ENCODE data around the gene PHF2. TPM values are rescaled to one million over a fixed set of nuclear protein-coding genes. Genes with fewer than 3 reads are reported as not detected.

PHF2 gene
- total and polyA plus RNA-seq, 9 of the 15 experiments (the other 6 are each of a cell fraction or from before 2014, with no cell fraction given) = 0.37 to 14.4 (median 8.1) TPM

DNA sequence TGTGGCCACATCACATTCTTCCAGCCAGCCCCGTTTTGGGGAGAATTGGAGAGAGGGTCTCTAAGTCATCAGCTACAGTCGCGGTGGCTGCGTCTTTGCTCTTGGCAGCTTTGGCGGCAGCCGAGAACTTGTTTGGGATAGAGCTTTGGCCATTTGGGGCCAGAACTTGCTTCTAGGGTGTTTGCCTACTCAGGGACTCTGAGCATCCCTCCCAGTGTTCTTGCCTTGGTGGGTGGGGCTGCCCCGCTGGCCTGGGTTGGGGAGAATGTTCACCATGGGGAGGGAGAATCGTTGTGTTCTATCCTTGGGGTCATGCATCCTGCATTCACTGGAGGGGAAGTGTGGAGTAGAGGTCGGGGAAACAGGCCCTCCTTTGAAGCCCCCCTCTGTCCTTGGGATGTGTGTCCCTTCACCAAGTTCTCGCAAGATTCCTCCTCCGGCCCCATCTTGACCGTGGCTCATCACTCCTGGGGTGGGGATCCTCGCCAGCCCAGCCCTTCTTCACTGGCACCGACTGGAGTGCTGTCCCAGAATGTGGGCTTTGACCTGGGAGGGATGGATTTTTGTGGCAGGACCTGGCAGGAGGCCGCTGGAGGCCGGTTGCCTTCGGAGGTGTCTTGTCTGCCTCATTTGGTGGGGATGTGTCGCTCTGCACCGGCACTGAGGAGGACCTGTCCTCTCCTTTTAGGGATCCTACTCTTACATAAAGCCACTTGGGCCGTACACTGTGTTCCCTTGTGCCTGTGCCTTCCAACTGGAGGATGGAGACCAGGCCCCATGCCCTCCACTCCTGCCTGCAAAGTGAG is 3.5 kb downstream of the PHF2 start (continued):
- no peak for TF ChIP-seq ZNF174 (CRISPR knock-in tag; IDR thresholded peaks at IDR 0.05)
- TF ChIP-seq ZBTB7A (IDR thresholded peaks at IDR 0.05; ENCODE audit: borderline replicate concordance, control insufficient read depth, low read depth, low read length) = no peak
- TF ChIP-seq CBX1 (IDR thresholded peaks at IDR 0.05; ENCODE audit: low read depth) = no peak
- no peak for TF ChIP-seq CCAR2 (IDR thresholded peaks at IDR 0.05; ENCODE audit: low read depth, low read length)
- TF ChIP-seq, protein P1, sequence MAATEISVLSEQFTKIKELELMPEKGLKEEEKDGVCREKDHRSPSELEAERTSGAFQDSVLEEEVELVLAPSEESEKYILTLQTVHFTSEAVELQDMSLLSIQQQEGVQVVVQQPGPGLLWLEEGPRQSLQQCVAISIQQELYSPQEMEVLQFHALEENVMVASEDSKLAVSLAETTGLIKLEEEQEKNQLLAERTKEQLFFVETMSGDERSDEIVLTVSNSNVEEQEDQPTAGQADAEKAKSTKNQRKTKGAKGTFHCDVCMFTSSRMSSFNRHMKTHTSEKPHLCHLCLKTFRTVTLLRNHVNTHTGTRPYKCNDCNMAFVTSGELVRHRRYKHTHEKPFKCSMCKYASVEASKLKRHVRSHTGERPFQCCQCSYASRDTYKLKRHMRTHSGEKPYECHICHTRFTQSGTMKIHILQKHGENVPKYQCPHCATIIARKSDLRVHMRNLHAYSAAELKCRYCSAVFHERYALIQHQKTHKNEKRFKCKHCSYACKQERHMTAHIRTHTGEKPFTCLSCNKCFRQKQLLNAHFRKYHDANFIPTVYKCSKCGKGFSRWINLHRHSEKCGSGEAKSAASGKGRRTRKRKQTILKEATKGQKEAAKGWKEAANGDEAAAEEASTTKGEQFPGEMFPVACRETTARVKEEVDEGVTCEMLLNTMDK (IDR thresholded peaks at IDR 0.05; ENCODE audit: borderline replicate concordance, insufficient read depth, low read depth, low read length, poor library complexity, severe bottlenecking) = no peak
- no peak for TF ChIP-seq PHB2 (IDR thresholded peaks at IDR 0.05; ENCODE audit: low read depth)
- TF ChIP-seq, protein P2, sequence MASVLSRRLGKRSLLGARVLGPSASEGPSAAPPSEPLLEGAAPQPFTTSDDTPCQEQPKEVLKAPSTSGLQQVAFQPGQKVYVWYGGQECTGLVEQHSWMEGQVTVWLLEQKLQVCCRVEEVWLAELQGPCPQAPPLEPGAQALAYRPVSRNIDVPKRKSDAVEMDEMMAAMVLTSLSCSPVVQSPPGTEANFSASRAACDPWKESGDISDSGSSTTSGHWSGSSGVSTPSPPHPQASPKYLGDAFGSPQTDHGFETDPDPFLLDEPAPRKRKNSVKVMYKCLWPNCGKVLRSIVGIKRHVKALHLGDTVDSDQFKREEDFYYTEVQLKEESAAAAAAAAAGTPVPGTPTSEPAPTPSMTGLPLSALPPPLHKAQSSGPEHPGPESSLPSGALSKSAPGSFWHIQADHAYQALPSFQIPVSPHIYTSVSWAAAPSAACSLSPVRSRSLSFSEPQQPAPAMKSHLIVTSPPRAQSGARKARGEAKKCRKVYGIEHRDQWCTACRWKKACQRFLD (CRISPR knock-in tag; IDR thresholded peaks at IDR 0.05) = no peak
